ENCODE data around the gene ATP4A. TPM values are rescaled to one million over a fixed set of nuclear protein-coding genes. Genes with fewer than 3 reads are reported as not detected.

Gene ATP4A
- total RNA-seq, 2 experiments from 2014 or later, result not detected

DNA sequence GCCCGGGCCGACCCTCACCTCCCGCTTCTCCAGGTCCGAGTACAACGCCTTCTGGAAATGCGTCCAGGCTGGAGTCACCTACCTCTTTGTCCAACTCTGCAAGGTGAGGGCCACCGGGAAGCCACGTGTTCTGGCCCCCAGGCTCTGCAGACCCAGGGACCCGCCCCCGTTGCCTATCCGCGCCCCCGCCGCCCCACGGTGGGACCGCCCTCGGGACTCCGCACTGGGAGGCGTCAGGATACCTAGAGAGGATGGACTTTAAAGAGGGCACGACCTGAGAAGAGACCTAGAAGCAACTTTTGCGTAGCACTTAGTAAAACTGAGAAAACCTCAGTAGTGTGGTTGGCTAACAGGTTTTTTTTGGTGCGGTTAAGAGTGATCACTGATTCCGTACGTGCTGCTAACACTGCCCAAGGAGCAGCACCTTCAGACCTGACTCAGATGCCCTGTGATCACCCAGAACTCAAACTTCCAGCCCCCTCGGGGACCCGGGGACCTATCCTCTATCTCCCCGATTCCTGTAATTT lies 17.5 kb downstream of the ATP4A start:
- Mint-ChIP-seq H3K4me3 (peak overlapping the region; percentile 93), H3K9me3 (no peaks in the 10 kb centered on the region), H3K27ac (peak overlapping the region; percentile 97), H3K27me3 (no peaks in the 10 kb centered on the region), H3K4me1 (peaks cover 34% of the 10 kb centered on the region), H3K36me3 (peaks cover 31% of the 10 kb centered on the region)
- DNase-seq, result peak; percentile 84

DNA sequence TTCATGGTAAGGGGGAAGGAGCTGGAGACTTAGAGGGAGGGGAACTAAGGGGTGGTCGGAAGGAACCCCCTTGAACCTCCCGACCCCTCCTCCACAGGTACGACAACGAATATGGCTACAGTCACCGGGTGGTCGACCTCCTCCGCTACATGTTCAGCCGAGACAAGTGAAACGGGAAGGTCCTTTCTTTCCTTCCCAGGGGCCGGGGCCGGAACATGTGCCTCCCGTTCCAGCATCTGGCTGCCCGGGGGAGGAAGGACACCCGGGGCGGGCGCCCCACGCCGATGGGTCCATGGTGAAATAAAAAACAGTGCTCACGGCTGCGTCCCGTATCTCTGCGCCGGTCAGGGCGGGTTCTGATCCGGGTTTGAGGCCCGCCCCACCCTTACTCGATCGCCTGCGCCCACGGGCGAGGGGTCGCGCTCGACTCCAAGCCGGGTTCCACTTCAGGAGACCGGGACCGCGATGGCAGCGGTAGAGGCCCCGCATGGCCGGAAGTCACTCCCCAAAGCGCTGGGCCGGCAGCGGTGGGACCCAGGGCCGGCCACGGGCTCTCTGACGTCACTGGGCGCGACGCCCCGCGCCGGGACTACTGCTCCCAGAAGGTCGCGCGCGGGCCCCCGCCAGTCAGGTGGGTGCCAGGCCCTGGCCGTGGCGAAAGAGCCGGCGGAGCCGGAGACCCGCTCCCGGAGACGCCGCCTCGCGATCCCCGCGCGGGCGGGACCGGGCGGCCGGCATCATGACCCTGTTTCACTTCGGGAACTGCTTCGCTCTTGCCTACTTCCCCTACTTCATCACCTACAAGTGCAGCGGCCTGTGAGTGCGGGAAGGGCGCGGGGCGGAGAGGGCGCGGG lies 18.2 kb downstream of the ATP4A start, which contains the start of gene TMEM147:
TSS of gene TMEM147 (plus strand) at position 626 of the 854 bp plus-strand sequence. CDS start at position 740, 114 bp downstream.
- Mint-ChIP-seq H3K9me3 (no peaks in the 10 kb centered on the region), H3K4me3 (peak within 1 kb of the TSS; percentile 93), H3K36me3 (peaks cover 28% of the 10 kb centered on the region), H3K4me1 (peaks cover 34% of the 10 kb centered on the region), H3K27me3 (no peaks in the 10 kb centered on the region), H3K27ac (peak within 1 kb of the TSS; percentile 97)
- DNase-seq, result peak; percentile 91

DNA sequence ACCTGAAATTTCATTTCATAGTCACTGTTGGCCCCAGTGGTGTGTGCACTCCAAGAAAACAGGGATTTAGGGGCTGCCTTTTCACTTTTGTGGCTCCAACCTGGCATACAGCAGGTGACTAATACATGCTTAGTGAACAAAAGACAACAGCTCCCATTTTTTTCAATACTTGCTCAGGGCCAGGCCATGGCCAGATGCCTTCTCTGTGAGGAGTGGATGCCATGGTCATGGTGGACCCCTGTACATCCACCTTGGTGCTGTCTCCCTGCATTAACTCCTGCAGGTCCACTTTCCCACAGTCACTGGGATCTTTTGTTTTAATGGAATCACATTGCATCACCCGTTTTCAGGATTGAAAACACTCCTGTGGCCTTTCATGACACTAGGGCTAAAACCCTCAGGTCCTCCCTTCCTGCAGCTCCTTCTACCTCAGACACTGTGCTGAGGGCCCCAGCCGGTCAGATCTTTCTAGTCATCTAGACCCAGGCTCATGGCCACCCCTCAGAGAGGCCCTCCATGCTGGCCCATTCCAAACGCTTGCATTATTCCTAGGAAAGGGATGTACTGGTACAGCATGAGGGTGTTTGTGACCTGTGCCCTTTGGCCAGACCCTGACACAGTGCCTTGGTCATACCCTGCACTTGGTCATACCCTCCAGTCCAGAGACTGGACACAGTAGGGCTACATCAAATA lies 19.2 kb downstream of the ATP4A start:
- peak overlapping the region; percentile 93 for H3K4me3 Mint-ChIP-seq
- peaks cover 33% of the 10 kb centered on the region for H3K4me1 Mint-ChIP-seq
- H3K27me3 Mint-ChIP-seq, result no peaks in the 10 kb centered on the region
- no peaks in the 10 kb centered on the region for H3K9me3 Mint-ChIP-seq
- peak overlapping the region; percentile 88 for H3K27ac Mint-ChIP-seq
- peaks cover 28% of the 10 kb centered on the region for H3K36me3 Mint-ChIP-seq
- no peak for DNase-seq

DNA sequence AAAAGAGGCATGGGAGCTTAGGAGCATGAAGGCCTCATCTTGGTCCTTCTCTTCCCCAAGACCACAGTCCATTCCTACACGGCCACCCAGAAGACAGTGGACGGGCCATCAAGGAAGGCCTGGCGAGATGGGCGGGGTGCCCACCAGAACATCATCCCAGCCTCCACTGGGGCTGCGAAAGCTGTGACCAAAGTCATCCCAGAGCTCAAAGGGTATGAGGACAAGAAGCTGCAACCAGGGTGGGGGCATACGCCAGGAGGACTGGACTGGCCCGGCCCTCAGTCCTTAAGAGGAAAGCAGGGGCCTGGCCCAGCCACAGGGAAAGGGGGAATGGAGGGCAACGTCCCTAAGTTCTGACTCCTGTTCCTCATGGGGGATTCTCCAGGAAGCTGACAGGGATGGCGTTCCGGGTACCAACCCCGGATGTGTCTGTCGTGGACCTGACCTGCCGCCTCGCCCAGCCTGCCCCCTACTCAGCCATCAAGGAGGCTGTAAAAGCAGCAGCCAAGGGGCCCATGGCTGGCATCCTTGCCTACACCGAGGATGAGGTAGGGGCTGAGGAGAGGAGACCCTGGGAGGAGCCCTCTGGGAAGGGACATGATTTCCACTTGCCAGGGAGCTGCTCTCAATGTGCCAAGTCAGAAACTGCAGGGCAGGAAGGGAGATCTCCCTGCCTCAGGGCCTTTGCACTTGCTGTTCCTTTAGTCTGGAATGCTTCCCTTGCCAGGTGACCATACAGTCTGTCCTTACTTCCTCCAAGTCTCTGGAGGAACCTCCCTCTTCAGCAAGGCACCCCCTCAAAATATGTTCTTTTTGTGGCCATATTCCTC lies 20.0 kb downstream of the ATP4A start:
- Mint-ChIP-seq H3K9me3 (no peaks in the 10 kb centered on the region), H3K4me3 (peak overlapping the region; percentile 93), H3K27ac (no peak overlapping the region), H3K4me1 (peaks cover 26% of the 10 kb centered on the region), H3K27me3 (no peaks in the 10 kb centered on the region), H3K36me3 (peaks cover 28% of the 10 kb centered on the region)
- no peak for DNase-seq

DNA sequence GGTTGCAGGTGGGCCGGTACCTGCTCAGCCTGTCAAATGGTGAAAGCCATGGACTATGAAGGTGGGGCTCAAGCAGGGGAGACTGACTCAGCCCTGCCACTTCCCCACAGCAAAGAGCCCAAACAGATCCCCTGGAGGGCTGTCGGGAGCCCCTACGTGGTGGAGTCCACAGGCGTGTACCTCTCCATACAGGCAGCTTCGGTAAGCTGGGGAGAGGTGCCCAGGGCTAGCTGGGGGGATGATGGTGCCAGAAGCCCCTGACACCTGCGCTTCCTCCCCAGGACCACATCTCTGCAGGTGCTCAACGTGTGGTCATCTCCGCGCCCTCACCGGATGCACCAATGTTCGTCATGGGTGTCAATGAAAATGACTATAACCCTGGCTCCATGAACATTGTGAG lies 21.2 kb downstream of the ATP4A start:
- H3K9me3 Mint-ChIP-seq, result no peaks in the 10 kb centered on the region
- H3K4me3 Mint-ChIP-seq, result no peak overlapping the region
- peaks cover 21% of the 10 kb centered on the region for H3K36me3 Mint-ChIP-seq
- H3K27me3 Mint-ChIP-seq, result no peaks in the 10 kb centered on the region
- peaks cover 22% of the 10 kb centered on the region for H3K4me1 Mint-ChIP-seq
- H3K27ac Mint-ChIP-seq, result no peak overlapping the region
- no peak for DNase-seq

DNA sequence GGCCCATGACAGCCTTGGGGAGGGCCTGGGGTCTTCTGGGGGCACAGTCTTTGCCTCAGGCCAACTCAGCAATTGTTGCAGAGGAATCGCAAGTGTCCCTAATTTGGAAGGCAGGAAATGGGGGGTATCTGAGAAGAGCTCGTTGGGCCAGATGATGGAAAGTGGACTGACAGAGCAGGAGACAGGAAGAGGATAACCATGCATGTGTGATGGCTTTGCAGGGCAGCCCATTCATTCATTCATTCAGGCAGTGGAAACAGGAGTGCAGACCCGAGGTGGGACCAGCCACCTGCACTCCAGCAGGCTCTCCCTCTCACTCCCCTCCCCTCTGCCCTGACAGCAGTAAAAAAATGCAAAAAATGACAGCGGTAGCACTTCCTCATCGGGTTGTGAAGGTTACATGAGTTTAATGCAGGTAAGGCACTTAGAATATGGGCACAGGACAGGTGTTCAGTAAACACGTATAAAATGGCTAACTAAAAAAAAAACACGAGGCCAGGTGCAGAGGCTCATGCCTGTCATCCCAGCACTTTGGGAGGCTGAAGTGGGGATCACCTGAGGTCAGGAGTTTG lies 23.0 kb downstream of the ATP4A start:
- H3K36me3 Mint-ChIP-seq, result peaks cover 12% of the 10 kb centered on the region
- no peak overlapping the region for H3K27ac Mint-ChIP-seq
- H3K9me3 Mint-ChIP-seq, result no peaks in the 10 kb centered on the region
- no peak overlapping the region for H3K4me3 Mint-ChIP-seq
- H3K27me3 Mint-ChIP-seq, result no peaks in the 10 kb centered on the region
- peaks cover 11% of the 10 kb centered on the region for H3K4me1 Mint-ChIP-seq
- no peak for DNase-seq

DNA sequence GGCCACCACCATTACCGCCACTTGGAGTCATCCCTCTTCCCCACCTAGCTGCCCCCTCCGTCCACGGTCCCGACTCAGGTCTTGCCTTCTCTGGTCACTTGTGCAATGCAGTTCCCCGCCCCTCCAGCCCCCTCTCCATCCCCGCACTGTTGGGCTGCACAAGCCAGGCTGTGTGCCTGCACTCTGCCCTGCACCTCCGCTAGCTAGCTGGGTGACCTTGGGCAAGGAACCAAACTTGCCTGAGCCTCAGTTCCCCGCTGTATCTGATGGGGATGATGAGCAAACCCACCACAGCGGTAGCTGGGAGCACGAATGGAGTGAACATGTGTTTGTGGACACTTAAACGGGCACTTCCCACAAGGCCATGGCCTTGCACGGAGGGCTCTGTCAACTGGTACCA lies 23.6 kb downstream of the ATP4A start:
- no peak for DNase-seq
- Mint-ChIP-seq H3K4me1 (peaks cover 11% of the 10 kb centered on the region), H3K27ac (no peak overlapping the region), H3K4me3 (no peak overlapping the region), H3K27me3 (peaks cover 1% of the 10 kb centered on the region), H3K9me3 (no peaks in the 10 kb centered on the region), H3K36me3 (peaks cover 10% of the 10 kb centered on the region)

DNA sequence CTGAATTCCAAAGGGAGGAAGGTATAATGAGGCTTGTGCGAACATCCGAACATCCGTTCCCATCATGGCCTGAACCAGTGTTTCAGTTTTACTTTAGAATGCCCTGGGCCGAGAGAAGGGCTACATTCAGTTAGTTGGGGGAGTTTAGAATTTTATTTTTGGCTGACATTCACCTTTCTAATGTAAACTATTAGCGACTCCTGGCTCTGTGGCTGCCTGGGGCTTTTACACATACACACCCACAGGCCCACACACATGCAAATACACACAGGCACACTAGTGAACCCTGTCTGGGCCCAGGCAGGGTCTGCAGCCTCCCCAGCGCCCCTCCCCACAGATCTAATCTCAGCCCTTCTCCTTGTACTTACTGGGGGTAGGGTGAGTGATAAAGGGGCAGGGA lies 24.1 kb downstream of the ATP4A start:
- Mint-ChIP-seq H3K4me1 (peaks cover 6% of the 10 kb centered on the region), H3K27ac (no peak overlapping the region), H3K27me3 (peaks cover 3% of the 10 kb centered on the region), H3K4me3 (no peak overlapping the region), H3K36me3 (peaks cover 5% of the 10 kb centered on the region), H3K9me3 (no peaks in the 10 kb centered on the region)
- no peak for DNase-seq

DNA sequence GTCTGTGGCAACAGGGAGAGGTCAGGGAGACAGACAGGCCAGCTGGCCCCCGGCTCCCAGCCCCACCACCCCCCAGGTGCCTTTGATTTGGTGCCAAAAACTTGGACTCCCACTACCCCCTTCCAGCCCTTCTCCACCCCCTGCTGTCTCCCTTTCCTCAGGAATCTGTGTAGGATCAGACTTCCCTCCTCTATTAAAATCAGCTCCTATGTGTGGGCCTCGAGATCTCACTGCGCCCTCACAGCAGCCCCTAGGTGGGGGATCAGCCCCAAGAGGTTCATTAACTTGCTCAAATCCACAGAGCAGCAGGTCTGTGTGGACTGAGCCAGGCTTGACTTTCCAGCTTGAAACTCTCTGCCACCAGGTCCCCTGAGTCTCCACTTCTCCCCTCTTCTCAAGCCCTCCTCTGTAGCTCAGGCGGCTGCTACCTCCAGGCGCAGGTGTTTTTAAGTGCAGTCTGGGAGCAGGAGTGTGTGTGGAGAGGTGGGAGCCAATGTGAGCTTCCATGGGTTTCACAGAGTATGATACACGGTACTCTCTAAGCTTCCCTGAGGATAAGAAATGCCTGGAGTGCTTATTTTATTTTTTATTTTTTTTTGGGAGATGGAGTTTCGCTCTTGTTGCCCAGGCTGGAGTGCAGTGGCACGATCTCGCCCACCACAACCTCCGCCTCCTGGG lies 28.5 kb downstream of the ATP4A start:
- Mint-ChIP-seq H3K27me3 (peaks cover 12% of the 10 kb centered on the region), H3K4me3 (no peak overlapping the region), H3K36me3 (no peaks in the 10 kb centered on the region), H3K9me3 (no peaks in the 10 kb centered on the region), H3K27ac (no peak overlapping the region), H3K4me1 (peaks cover 7% of the 10 kb centered on the region)
- no peak for DNase-seq

DNA sequence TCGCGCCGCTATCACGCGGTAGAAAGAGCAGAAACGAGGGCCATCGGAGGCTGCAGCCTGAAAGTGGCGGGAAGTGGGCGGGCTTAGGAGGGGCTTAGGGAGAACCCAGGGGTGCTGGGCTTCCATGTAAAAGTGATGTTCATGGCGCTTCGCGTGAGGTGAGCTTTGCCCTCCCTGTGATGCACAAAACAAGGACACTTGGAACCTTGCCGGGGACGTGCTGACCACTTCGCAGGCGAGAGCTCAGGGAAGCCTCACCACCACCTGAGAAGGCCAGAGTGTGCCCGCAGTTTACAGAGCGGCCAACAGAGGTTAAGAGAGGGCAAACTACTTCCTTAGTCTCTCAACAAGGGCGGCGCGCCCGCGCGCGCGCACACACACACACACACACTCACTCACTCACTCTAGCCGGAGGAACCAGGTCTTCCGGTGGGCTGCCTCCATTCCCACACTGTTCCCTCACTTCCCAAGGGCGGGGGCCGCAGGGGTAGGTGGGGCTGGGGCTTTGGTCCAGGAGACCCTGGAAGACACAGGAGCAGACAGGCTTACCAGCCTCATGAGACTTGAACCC lies 29.6 kb downstream of the ATP4A start:
- peak; percentile 52 for DNase-seq
- Mint-ChIP-seq H3K36me3 (no peaks in the 10 kb centered on the region), H3K27me3 (peaks cover 18% of the 10 kb centered on the region), H3K9me3 (no peaks in the 10 kb centered on the region), H3K4me1 (peaks cover 6% of the 10 kb centered on the region), H3K4me3 (peak overlapping the region; percentile 35), H3K27ac (peak overlapping the region; percentile 63)

DNA sequence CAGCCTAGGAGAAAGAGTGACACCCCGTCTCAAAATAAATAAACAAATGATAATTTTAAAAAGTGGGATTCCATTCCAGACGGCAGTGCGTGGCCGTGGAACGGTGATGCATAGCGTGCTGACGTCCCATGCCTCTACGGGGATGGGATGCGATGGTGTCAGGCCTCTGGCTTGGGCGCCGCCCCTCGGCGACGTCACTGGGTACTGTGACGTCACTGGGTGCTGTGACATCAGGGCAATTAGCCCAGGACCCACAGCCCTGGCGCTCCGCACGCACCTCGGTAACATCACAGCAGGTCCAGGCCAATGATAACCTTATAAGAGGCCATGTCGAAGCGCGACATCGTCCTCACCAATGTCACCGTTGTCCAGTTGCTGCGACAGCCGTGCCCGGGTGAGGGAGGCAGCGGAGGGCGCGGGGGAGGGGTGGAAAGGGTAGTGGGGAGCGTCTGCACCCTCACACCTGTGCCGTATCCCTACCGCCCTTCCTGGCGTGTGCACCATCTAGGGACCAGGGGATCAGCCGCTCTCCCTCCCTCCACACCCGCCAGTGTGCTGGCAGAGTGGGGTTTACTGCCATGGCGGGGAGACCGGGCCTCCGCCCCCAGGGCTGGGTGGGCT lies 30.1 kb downstream of the ATP4A start, which contains the start of gene GAPDHS:
TSS of gene GAPDHS (plus strand) at position 256 of the 621 bp plus-strand sequence. CDS start at position 328, 72 bp downstream.
- Mint-ChIP-seq H3K9me3 (no peaks in the 10 kb centered on the region), H3K36me3 (no peaks in the 10 kb centered on the region), H3K27ac (peak within 1 kb of the TSS; percentile 63), H3K4me1 (peaks cover 6% of the 10 kb centered on the region), H3K27me3 (peaks cover 24% of the 10 kb centered on the region), H3K4me3 (peak within 1 kb of the TSS; percentile 35)
- no peak for DNase-seq

DNA sequence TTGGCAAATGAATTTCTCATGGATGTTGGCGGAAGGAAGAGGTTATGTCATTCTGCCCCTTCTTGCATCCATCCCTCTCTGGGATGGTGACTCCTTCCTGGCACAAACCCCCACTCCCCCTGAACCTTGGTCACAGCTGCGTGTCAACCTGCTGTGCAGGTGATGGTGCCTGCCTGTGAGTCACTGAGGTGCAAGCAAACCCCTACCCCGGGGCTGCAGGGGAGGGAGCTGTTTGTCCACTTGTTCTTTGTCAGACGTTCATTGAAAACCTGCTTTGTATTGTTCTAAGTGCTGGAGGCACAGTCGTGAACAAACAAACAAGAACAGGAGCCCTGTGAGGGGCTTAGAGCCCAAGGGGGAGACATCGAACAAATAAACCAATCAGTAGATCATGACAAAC lies 32.2 kb downstream of the ATP4A start:
- no peaks in the 10 kb centered on the region for H3K36me3 Mint-ChIP-seq
- H3K27ac Mint-ChIP-seq, result no peak overlapping the region
- no peak overlapping the region for H3K4me3 Mint-ChIP-seq
- H3K27me3 Mint-ChIP-seq, result peaks cover 36% of the 10 kb centered on the region
- H3K9me3 Mint-ChIP-seq, result no peaks in the 10 kb centered on the region
- no peak for DNase-seq
- peaks cover 6% of the 10 kb centered on the region for H3K4me1 Mint-ChIP-seq

Measured in activated naive CD8-positive, alpha-beta T cell treated with anti-CD3 and anti-CD28 coated beads for 36 hours (primary cell).